ENCODE measurements around the gene ADGRB3.
"Not testable (repeated sequence)": the region's sequence is repeated elsewhere in the genome, so short reads cannot be mapped to it uniquely, and the experiment has no call there.

DNA sequence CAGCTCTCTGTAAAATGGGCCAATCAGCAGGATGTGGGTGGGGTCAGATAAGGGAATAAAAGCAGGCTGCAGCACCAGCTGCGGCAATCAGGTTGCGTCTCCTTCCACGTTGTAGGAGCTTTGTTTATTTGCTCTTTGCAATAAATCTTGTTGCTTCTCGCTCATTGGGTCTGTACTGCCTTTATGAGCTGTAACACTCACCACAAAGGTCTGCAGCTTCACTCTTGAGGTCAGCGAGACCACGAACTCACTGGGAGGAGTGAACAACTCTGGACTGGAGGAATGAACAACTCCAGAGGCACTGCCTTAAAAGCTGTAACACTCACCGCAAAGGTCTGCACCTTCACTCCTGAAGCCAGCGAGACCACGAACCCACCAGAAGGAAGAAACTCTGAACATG, 248.2 kb downstream of the ADGRB3 start:
- TF ChIP-seq, protein P1, sequence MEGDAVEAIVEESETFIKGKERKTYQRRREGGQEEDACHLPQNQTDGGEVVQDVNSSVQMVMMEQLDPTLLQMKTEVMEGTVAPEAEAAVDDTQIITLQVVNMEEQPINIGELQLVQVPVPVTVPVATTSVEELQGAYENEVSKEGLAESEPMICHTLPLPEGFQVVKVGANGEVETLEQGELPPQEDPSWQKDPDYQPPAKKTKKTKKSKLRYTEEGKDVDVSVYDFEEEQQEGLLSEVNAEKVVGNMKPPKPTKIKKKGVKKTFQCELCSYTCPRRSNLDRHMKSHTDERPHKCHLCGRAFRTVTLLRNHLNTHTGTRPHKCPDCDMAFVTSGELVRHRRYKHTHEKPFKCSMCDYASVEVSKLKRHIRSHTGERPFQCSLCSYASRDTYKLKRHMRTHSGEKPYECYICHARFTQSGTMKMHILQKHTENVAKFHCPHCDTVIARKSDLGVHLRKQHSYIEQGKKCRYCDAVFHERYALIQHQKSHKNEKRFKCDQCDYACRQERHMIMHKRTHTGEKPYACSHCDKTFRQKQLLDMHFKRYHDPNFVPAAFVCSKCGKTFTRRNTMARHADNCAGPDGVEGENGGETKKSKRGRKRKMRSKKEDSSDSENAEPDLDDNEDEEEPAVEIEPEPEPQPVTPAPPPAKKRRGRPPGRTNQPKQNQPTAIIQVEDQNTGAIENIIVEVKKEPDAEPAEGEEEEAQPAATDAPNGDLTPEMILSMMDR (IDR thresholded peaks at IDR 0.05) = not testable (repeated sequence)
- not testable (repeated sequence) for TF ChIP-seq EZH2 (IDR thresholded peaks at IDR 0.05; ENCODE audit: borderline replicate concordance, insufficient read depth, low read depth, low read length, poor library complexity, severe bottlenecking)
